K562 (cell line): ENCODE data around the gene COL1A1. TPM values are rescaled to one million over a fixed set of nuclear protein-coding genes. Genes with fewer than 3 reads are reported as not detected.

Source experiments
- CBFA2T2 ChIP-seq: fragments of 450-650 bp; conservative IDR thresholded peaks from 2 replicates; pipeline ENCODE4 v1.6.1; 2017; ENCODE audit warnings: mild to moderate bottlenecking
- CBX5 ChIP-seq: IDR thresholded peaks from 2 replicates; pipeline ENCODE4 v1.6.1; 2014; ENCODE audit warnings: low read depth, borderline replicate concordance
- HDGF ChIP-seq: fragments of 450-650 bp; IDR thresholded peaks from 2 replicates; pipeline ENCODE4 v1.6.1; 2016
- KAT7 ChIP-seq: sonication (generic); formaldehyde crosslinking; IDR thresholded peaks from 2 replicates; pipeline ENCODE4 v1.8.0; 2022; ENCODE audit warnings: missing genetic modification reagents, mild to moderate bottlenecking, borderline replicate concordance
- KLF13 ChIP-seq: fragments of 450-650 bp; IDR thresholded peaks from 2 replicates; pipeline ENCODE4 v1.6.1; 2016; ENCODE audit warnings: missing genetic modification characterization, low read depth, mild to moderate bottlenecking, missing compliant biosample characterization, moderate library complexity, borderline replicate concordance
- LARP7 ChIP-seq: fragments of 450-650 bp; IDR thresholded peaks from 2 replicates; pipeline ENCODE4 v1.6.1; 2016
- NFRKB ChIP-seq: fragments of 450-650 bp; IDR thresholded peaks from 2 replicates; pipeline ENCODE4 v1.6.1; 2016; ENCODE audit warnings: low read depth
- SNIP1 ChIP-seq: fragments of 450-650 bp; IDR thresholded peaks from 2 replicates; pipeline ENCODE4 v1.7.1; 2017; ENCODE audit warnings: low read depth, mild to moderate bottlenecking
- STAG1 ChIP-seq: sonication (generic); formaldehyde crosslinking; IDR thresholded peaks from 2 replicates; pipeline ENCODE4 v1.5.0; 2020; ENCODE audit warnings: missing genetic modification reagents, borderline replicate concordance
- TRIM24 ChIP-seq, 2 experiments: fragments of 450-650 bp; IDR thresholded peaks; 2 replicates each; pipeline ENCODE4 v1.6.1; 2016
- ZNF431 ChIP-seq: sonication (generic); formaldehyde crosslinking; IDR thresholded peaks from 2 replicates; pipeline ENCODE4 v1.8.0; 2022; ENCODE audit warnings: mild to moderate bottlenecking, missing genetic modification reagents
- polyA plus RNA-seq, 8 experiments: library from polyadenylated mRNA; depleted of rRNA in 4 of 8; stranded (reverse) in 5 of 8; unstranded in 3 of 8; fragments of >200 nt; fragmentation: Nextera tagmentation in 2 of 8; fragmentation: Illumina TruSeq in 1 of 8; extraction: Ambion mirVana in 2 of 8; extraction: Trizol in 1 of 8; gene quantifications; 2 replicates each; pipeline versions ENCODE4 v1.2.1 to v1.2.3, GENCODE V29; 2011 to 2014; ENCODE audit warnings: inconsistent platforms in 1 of 8, missing spikeins in 1 of 8
- total RNA-seq, 7 experiments: library from RNA; depleted of rRNA in 6 of 7; stranded (reverse); fragments of >200 nt in 6 of 7; fragmentation: Illumina TruSeq in 2 of 7; extraction: Trizol in 2 of 7; gene quantifications; 2 replicates each; pipeline versions ENCODE4 v1.2.1 to v1.2.3, GENCODE V29; 2011 to 2021; ENCODE audit warnings: low replicate concordance in 1 of 7
- TF ChIP-seq, protein P1 (sequence below): fragments of 250-450 bp; sonication (Bioruptor Pico); IDR thresholded peaks from 2 replicates; pipeline ENCODE4 v1.4.0; 2020; ENCODE audit warnings: mild to moderate bottlenecking, moderate library complexity, borderline replicate concordance
- TF ChIP-seq, protein P2 (sequence below), 2 experiments: fragments of 450-650 bp; IDR thresholded peaks; 2 replicates each; pipeline ENCODE4 v1.6.1; 2018; ENCODE audit warnings: mild to moderate bottlenecking in 2 of 2, low read depth in 1 of 2; ENCODE audit not compliant: partially characterized antibody in 2 of 2
- TF ChIP-seq, protein P3 (sequence below): sonication (generic); IDR thresholded peaks from 2 replicates; pipeline ENCODE4 v1.6.1; 2016
- TF ChIP-seq, protein P4 (sequence below): fragments of 450-650 bp; IDR thresholded peaks from 2 replicates; pipeline ENCODE4 v1.6.1; 2017; ENCODE audit warnings: antibody characterized with exemption
- TF ChIP-seq, protein P5 (sequence below): sonication (generic); formaldehyde crosslinking; IDR thresholded peaks from 2 replicates; pipeline ENCODE4 v1.8.0; 2022; ENCODE audit warnings: mild to moderate bottlenecking, missing genetic modification reagents

COL1A1 gene
- total and polyA plus RNA-seq, 9 of the 15 experiments (the other 6 are each of a cell fraction or from before 2014, with no cell fraction given) = 0.04 to 3.4 (median 0.18) TPM

DNA sequence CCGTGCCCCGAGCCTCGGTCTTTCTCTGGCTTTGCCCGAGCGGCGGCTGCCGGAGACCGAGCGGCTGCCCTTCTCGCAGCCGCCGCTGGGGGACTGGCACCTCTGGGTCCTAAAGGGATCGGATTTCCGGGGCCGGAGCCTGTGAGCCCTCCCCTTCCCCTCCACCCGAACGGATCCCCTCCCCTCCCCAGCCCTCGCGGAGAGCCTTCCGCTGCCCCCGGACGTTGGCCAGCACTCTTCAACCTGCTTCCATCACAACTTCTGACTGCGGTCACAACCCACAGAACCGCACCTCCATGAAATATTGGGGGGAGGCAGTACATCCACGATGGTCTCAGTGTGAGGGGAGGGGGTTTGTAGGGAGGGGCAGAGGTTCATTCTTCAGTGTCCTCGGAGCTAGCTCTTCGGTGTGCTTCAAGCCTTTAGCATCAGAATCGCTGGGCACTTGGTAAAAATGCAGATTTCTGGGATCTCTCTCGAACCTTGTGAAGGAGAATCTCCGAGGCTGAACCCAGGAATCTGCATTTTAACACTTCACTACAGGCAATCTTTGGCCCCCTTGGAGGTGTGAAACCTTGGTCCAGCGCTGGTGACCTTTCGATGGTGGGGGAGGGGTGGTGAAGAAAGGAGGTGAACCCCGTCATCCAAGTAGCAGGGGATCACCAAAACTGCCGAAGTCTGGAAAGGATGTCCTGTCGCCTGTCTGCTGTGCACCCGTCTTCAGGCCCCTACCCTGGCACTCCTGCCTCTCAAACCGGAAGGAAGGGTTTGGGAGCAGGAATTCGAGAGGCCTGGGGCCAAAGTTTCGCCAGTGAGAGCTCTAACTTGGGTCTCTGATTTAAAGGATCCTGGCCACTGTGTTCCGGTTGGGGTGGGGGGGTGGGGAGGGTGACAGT is 50.1 kb downstream of the COL1A1 start (continued):
- TF ChIP-seq NFRKB (peak; percentile 74), HDGF (0 out of 2 replicates have a peak, but pooled peaks have one; percentile 22), LARP7 (no peak), STAG1 (no peak), SNIP1 (no peak), CBFA2T2 (no peak), ZNF431 (CRISPR knock-in tag) (no peak), KLF13 (no peak), TRIM24 (IDR thresholded peaks at IDR 0.05) (no peak), CBX5 (peak; percentile 27; the same call in 1 of the 2 replicates), KAT7 (CRISPR knock-in tag) (no peak)
- TF ChIP-seq, protein P1, sequence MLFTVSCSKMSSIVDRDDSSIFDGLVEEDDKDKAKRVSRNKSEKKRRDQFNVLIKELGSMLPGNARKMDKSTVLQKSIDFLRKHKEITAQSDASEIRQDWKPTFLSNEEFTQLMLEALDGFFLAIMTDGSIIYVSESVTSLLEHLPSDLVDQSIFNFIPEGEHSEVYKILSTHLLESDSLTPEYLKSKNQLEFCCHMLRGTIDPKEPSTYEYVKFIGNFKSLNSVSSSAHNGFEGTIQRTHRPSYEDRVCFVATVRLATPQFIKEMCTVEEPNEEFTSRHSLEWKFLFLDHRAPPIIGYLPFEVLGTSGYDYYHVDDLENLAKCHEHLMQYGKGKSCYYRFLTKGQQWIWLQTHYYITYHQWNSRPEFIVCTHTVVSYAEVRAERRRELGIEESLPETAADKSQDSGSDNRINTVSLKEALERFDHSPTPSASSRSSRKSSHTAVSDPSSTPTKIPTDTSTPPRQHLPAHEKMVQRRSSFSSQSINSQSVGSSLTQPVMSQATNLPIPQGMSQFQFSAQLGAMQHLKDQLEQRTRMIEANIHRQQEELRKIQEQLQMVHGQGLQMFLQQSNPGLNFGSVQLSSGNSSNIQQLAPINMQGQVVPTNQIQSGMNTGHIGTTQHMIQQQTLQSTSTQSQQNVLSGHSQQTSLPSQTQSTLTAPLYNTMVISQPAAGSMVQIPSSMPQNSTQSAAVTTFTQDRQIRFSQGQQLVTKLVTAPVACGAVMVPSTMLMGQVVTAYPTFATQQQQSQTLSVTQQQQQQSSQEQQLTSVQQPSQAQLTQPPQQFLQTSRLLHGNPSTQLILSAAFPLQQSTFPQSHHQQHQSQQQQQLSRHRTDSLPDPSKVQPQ (CRISPR knock-in tag) = no peak
- TF ChIP-seq, protein P2, sequence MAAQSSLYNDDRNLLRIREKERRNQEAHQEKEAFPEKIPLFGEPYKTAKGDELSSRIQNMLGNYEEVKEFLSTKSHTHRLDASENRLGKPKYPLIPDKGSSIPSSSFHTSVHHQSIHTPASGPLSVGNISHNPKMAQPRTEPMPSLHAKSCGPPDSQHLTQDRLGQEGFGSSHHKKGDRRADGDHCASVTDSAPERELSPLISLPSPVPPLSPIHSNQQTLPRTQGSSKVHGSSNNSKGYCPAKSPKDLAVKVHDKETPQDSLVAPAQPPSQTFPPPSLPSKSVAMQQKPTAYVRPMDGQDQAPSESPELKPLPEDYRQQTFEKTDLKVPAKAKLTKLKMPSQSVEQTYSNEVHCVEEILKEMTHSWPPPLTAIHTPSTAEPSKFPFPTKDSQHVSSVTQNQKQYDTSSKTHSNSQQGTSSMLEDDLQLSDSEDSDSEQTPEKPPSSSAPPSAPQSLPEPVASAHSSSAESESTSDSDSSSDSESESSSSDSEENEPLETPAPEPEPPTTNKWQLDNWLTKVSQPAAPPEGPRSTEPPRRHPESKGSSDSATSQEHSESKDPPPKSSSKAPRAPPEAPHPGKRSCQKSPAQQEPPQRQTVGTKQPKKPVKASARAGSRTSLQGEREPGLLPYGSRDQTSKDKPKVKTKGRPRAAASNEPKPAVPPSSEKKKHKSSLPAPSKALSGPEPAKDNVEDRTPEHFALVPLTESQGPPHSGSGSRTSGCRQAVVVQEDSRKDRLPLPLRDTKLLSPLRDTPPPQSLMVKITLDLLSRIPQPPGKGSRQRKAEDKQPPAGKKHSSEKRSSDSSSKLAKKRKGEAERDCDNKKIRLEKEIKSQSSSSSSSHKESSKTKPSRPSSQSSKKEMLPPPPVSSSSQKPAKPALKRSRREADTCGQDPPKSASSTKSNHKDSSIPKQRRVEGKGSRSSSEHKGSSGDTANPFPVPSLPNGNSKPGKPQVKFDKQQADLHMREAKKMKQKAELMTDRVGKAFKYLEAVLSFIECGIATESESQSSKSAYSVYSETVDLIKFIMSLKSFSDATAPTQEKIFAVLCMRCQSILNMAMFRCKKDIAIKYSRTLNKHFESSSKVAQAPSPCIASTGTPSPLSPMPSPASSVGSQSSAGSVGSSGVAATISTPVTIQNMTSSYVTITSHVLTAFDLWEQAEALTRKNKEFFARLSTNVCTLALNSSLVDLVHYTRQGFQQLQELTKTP (IDR thresholded peaks at IDR 0.05; ENCODE audit: low read depth in 1 of 2, partially characterized antibody in 2 of 2) = no peak
- TF ChIP-seq, protein P3, sequence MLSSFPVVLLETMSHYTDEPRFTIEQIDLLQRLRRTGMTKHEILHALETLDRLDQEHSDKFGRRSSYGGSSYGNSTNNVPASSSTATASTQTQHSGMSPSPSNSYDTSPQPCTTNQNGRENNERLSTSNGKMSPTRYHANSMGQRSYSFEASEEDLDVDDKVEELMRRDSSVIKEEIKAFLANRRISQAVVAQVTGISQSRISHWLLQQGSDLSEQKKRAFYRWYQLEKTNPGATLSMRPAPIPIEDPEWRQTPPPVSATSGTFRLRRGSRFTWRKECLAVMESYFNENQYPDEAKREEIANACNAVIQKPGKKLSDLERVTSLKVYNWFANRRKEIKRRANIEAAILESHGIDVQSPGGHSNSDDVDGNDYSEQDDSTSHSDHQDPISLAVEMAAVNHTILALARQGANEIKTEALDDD = no peak
- TF ChIP-seq, protein P4, sequence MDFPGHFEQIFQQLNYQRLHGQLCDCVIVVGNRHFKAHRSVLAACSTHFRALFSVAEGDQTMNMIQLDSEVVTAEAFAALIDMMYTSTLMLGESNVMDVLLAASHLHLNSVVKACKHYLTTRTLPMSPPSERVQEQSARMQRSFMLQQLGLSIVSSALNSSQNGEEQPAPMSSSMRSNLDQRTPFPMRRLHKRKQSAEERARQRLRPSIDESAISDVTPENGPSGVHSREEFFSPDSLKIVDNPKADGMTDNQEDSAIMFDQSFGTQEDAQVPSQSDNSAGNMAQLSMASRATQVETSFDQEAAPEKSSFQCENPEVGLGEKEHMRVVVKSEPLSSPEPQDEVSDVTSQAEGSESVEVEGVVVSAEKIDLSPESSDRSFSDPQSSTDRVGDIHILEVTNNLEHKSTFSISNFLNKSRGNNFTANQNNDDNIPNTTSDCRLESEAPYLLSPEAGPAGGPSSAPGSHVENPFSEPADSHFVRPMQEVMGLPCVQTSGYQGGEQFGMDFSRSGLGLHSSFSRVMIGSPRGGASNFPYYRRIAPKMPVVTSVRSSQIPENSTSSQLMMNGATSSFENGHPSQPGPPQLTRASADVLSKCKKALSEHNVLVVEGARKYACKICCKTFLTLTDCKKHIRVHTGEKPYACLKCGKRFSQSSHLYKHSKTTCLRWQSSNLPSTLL = peak; percentile 62; the same call in 1 of the 2 replicates
- TF ChIP-seq, protein P5, sequence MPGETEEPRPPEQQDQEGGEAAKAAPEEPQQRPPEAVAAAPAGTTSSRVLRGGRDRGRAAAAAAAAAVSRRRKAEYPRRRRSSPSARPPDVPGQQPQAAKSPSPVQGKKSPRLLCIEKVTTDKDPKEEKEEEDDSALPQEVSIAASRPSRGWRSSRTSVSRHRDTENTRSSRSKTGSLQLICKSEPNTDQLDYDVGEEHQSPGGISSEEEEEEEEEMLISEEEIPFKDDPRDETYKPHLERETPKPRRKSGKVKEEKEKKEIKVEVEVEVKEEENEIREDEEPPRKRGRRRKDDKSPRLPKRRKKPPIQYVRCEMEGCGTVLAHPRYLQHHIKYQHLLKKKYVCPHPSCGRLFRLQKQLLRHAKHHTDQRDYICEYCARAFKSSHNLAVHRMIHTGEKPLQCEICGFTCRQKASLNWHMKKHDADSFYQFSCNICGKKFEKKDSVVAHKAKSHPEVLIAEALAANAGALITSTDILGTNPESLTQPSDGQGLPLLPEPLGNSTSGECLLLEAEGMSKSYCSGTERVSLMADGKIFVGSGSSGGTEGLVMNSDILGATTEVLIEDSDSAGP (CRISPR knock-in tag) = no peak
